ENCODE results near the gene CLEC7A.

The CLEC7A gene

GRCh38 chr12:10113075-10113474, 16.9 kb downstream of the CLEC7A start:
- H3K4me3 ChIP-seq (ENCODE audit: low read depth, low read length): no peak overlapping the region
- no peak for TF ChIP-seq CTCF (IDR thresholded peaks at IDR 0.05; ENCODE audit: borderline replicate concordance, insufficient read depth, low read depth, low read length)

- no peak for TF ChIP-seq CTCF (IDR thresholded peaks at IDR 0.05; ENCODE audit: borderline replicate concordance, insufficient read depth, low read depth, low read length)
- H3K4me3 ChIP-seq (ENCODE audit: low read depth, low read length): no peak overlapping the region
Observed at GRCh38 chr12:10111451-10111850, 18.5 kb downstream of the CLEC7A start.

- H3K4me3 ChIP-seq (ENCODE audit: low read depth, low read length): no peak overlapping the region
- TF ChIP-seq CTCF (IDR thresholded peaks at IDR 0.05; ENCODE audit: borderline replicate concordance, insufficient read depth, low read depth, low read length): no peak
Observed at GRCh38 chr12:10110256-10110844, 19.6 kb downstream of the CLEC7A start.

- H3K4me3 ChIP-seq (ENCODE audit: low read depth, low read length): no peak overlapping the region
- no peak for TF ChIP-seq CTCF (IDR thresholded peaks at IDR 0.05; ENCODE audit: borderline replicate concordance, insufficient read depth, low read depth, low read length)
Observed at GRCh38 chr12:10102322-10102721, 27.7 kb downstream of the CLEC7A start.

GRCh38 chr12:10101648-10102220, 28.3 kb downstream of the CLEC7A start:
- no peak for TF ChIP-seq CTCF (IDR thresholded peaks at IDR 0.05; ENCODE audit: borderline replicate concordance, insufficient read depth, low read depth, low read length)
- no peak overlapping the region for H3K4me3 ChIP-seq (ENCODE audit: low read depth, low read length)

- no peak overlapping the region for H3K4me3 ChIP-seq (ENCODE audit: low read depth, low read length)
Observed at GRCh38 chr12:10101042-10101579, 28.9 kb downstream of the CLEC7A start.

More at GRCh38 chr12:10101042-10101579, 28.9 kb downstream of the CLEC7A start:
- TF ChIP-seq CTCF (IDR thresholded peaks at IDR 0.05; ENCODE audit: borderline replicate concordance, insufficient read depth, low read depth, low read length): no peak

Data from GM12875 (cell line).